Measurements from ENCODE around the gene ATG16L1. TPM values are rescaled to one million over a fixed set of nuclear protein-coding genes. Genes with fewer than 3 reads are reported as not detected.

The ATG16L1 gene
- total and polyA plus RNA-seq, 4 experiments from 2014 or later: 12.3 to 89.4 (median 50.5) TPM

DNA sequence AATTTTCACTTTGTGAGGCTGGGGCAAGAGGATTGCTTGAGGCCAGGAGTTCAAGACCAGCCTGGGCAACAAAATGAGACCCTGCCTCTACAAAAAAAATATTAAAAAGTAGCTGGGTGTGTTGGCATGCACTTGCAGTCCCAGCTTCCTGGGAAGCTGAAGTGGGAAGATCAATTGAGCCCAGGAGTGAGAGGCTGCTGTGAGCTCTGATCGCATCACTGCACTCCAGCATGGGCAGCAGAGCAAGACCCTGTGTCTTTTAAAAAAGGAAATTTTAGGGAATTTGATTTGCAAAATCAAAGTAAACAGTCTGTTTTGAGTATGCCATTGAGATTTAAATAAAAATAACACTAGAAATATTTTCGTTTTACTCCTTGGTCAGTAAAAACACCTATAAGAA is 27.4 kb downstream of the ATG16L1 start:
- no peak overlapping the region for H3K4me3 Mint-ChIP-seq
- no peaks in the 10 kb centered on the region for H3K9me3 Mint-ChIP-seq
- Histone ChIP-seq H3K4me3 (ENCODE audit: low read length in 2 of 2) (no peak overlapping the region), H3K9me3 (ENCODE audit: control insufficient read depth in 1 of 2, low read length in 2 of 2) (no peaks in the 10 kb centered on the region), H3K36me3 (ENCODE audit: insufficient read depth, low read length) (peaks cover 91% of the 10 kb centered on the region), H3K4me1 (ENCODE audit: insufficient read depth, low read length) (no peaks in the 10 kb centered on the region), H3K27ac (ENCODE audit: low read depth, low read length) (no peak overlapping the region), H3K27me3 (ENCODE audit: insufficient read depth, low read length) (no peaks in the 10 kb centered on the region)
- ChIA-PET CTCF (ENCODE audit: partially characterized antibody) (interaction anchor here (0.6 to 1.0 kb wide), 2 partner anchors 26 to 225 kb away, joined by 3 to 4 read pairs; no protein-coding TSS in a partner anchor), POLR2A (ENCODE audit: partially characterized antibody) (interaction anchor here (1.2 to 1.4 kb wide), 4 partner anchors 11 to 28 kb away, joined by 3 to 7 read pairs (median 5); partner anchors contain the start of gene ATG16L1)
- no peaks in the 10 kb centered on the region for H3K27me3 Mint-ChIP-seq
- H3K36me3 Mint-ChIP-seq: peaks cover 74 to 90% of the 10 kb centered on the region in 2 donors
- DNase-seq: no peak
- peak overlapping the region in 2 of 7 donors; percentile 29 to 53 for H3K27ac Mint-ChIP-seq
- intact Hi-C loops (cut with micrococcal nuclease): no loop called here
- peaks cover 14 to 27% (median 23%) of the 10 kb centered on the region in 4 donors for H3K4me1 Mint-ChIP-seq

DNA sequence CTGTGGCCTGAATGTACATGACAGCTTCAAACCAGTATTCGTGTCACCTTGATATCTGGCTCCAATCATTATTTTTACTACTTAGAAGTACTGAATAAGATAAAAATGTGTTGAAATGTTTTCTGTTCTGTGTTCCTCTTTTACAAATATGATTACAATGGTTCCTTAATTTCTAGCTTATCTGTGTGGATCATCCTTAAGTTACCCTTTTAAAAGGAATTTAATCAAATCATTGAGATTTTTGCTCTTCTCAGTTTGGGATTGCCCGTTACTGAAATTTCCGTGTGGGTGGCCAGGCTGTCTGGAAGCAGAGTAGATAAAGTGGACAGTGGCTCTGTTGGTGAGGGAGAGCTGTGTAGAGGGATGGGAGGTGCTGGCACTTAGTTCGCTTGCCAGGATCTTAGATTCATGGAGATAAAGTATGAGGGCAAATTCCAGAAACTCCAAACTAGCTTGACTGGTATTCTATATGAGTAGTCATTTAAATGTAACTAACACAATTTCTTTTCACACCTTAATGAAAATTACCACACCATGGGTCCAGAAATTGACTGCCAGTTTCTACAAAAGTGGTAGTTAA is 28.7 kb downstream of the ATG16L1 start:
- Mint-ChIP-seq H3K9me3 (no peaks in the 10 kb centered on the region), H3K36me3 (peaks cover 68 to 84% of the 10 kb centered on the region in 2 donors), H3K27ac (peak overlapping the region in 6 of 7 donors; percentile 35 to 85 (median 62)), H3K27me3 (no peaks in the 10 kb centered on the region), H3K4me1 (peaks cover 13 to 28% (median 19%) of the 10 kb centered on the region in 4 donors), H3K4me3 (no peak overlapping the region)
- ChIA-PET CTCF (ENCODE audit: partially characterized antibody) (interaction anchor here (1.0 kb wide), 2 partner anchors 12 to 13 kb away, joined by 3 read pairs; no protein-coding TSS in a partner anchor), POLR2A (ENCODE audit: partially characterized antibody) (interaction anchor here (1.1 to 1.5 kb wide), 3 partner anchors 10 to 12 kb away, joined by 4 to 6 read pairs (median 4); no protein-coding TSS in a partner anchor)
- Histone ChIP-seq H3K4me3 (ENCODE audit: low read length in 2 of 2) (no peak overlapping the region), H3K9me3 (ENCODE audit: control insufficient read depth in 1 of 2, low read length in 2 of 2) (no peaks in the 10 kb centered on the region), H3K4me1 (ENCODE audit: insufficient read depth, low read length) (no peaks in the 10 kb centered on the region), H3K27me3 (ENCODE audit: insufficient read depth, low read length) (no peaks in the 10 kb centered on the region), H3K36me3 (ENCODE audit: insufficient read depth, low read length) (peaks cover 85% of the 10 kb centered on the region), H3K27ac (ENCODE audit: low read depth, low read length) (no peak overlapping the region)
- intact Hi-C loops (cut with micrococcal nuclease): no loop called here
- DNase-seq: no peak

- H3K4me3 Mint-ChIP-seq: no peak overlapping the region
These were observed 30.1 kb downstream of the ATG16L1 start for GRCh38 chr2:233281553-233281952.

GRCh38 chr2:233281992-233282603 is 30.6 kb downstream of the ATG16L1 start:
- H3K27ac ChIP-seq (ENCODE audit: low read depth, low read length): no peak overlapping the region
- no peaks in the 10 kb centered on the region for H3K27me3 Mint-ChIP-seq
- H3K9me3 ChIP-seq (ENCODE audit: control insufficient read depth in 1 of 2, low read length in 2 of 2): no peaks in the 10 kb centered on the region
- CTCF ChIA-PET (ENCODE audit: partially characterized antibody): interaction anchor here (0.9 to 1.5 kb wide), 2 partner anchors 8 to 14 kb away, joined by 3 to 4 read pairs; no protein-coding TSS in a partner anchor
- peaks cover 14 to 33% (median 19%) of the 10 kb centered on the region in 4 donors for H3K4me1 Mint-ChIP-seq
- no peaks in the 10 kb centered on the region for H3K9me3 Mint-ChIP-seq
- DNase-seq: no peak
- H3K27ac Mint-ChIP-seq: peak overlapping the region in 6 of 7 donors; percentile 43 to 82 (median 58)
- peaks cover 84% of the 10 kb centered on the region for H3K36me3 ChIP-seq (ENCODE audit: insufficient read depth, low read length)
- H3K36me3 Mint-ChIP-seq: peaks cover 62 to 85% of the 10 kb centered on the region in 2 donors
- no peak overlapping the region for H3K4me3 Mint-ChIP-seq
- POLR2A ChIA-PET (ENCODE audit: partially characterized antibody): interaction anchor here (0.8 to 1.9 kb wide), 3 partner anchors 10 to 137 kb away, joined by 3 to 5 read pairs (median 3); no protein-coding TSS in a partner anchor
- H3K4me1 ChIP-seq (ENCODE audit: insufficient read depth, low read length): no peaks in the 10 kb centered on the region
- H3K4me3 ChIP-seq (ENCODE audit: low read length in 2 of 2): no peak overlapping the region
- H3K27me3 ChIP-seq (ENCODE audit: insufficient read depth, low read length): no peaks in the 10 kb centered on the region
- intact Hi-C loops (cut with micrococcal nuclease): no loop called here

More at GRCh38 chr2:233281553-233281952, 30.1 kb downstream of the ATG16L1 start:
- Histone ChIP-seq H3K9me3 (ENCODE audit: control insufficient read depth in 1 of 2, low read length in 2 of 2) (no peaks in the 10 kb centered on the region), H3K27ac (ENCODE audit: low read depth, low read length) (no peak overlapping the region), H3K36me3 (ENCODE audit: insufficient read depth, low read length) (peaks cover 83% of the 10 kb centered on the region), H3K4me1 (ENCODE audit: insufficient read depth, low read length) (no peaks in the 10 kb centered on the region), H3K4me3 (ENCODE audit: low read length in 2 of 2) (no peak overlapping the region), H3K27me3 (ENCODE audit: insufficient read depth, low read length) (no peaks in the 10 kb centered on the region)
- intact Hi-C loops (cut with micrococcal nuclease): no loop called here
- peaks cover 14 to 33% (median 19%) of the 10 kb centered on the region in 4 donors for H3K4me1 Mint-ChIP-seq
- no peaks in the 10 kb centered on the region for H3K27me3 Mint-ChIP-seq
- peaks cover 57 to 83% of the 10 kb centered on the region in 2 donors for H3K36me3 Mint-ChIP-seq
- no peak for DNase-seq
- no peaks in the 10 kb centered on the region for H3K9me3 Mint-ChIP-seq
- peak overlapping the region in 5 of 7 donors; percentile 43 to 82 (median 65) for H3K27ac Mint-ChIP-seq
- CTCF ChIA-PET (ENCODE audit: partially characterized antibody): no interaction called here
- POLR2A ChIA-PET (ENCODE audit: partially characterized antibody): interaction anchor here (1.0 to 1.1 kb wide), 2 partner anchors 13 to 137 kb away, joined by 3 to 4 read pairs; no protein-coding TSS in a partner anchor

- H3K9me3 ChIP-seq (ENCODE audit: control insufficient read depth in 1 of 2, low read length in 2 of 2): no peaks in the 10 kb centered on the region
- no peaks in the 10 kb centered on the region for H3K27me3 Mint-ChIP-seq
- CTCF ChIA-PET (ENCODE audit: partially characterized antibody): interaction anchor here (0.9 kb wide), 1 partner anchor 18 kb away, joined by 3 read pairs; no protein-coding TSS in a partner anchor
- peaks cover 79% of the 10 kb centered on the region for H3K36me3 ChIP-seq (ENCODE audit: insufficient read depth, low read length)
- peaks cover 14 to 23% (median 17%) of the 10 kb centered on the region in 4 donors for H3K4me1 Mint-ChIP-seq
- peak overlapping the region; percentile 8 to 62 (median 47) for H3K27ac Mint-ChIP-seq
- H3K4me3 Mint-ChIP-seq: no peak overlapping the region
- POLR2A ChIA-PET (ENCODE audit: partially characterized antibody): no interaction called here
- no peak overlapping the region for H3K4me3 ChIP-seq (ENCODE audit: low read length in 2 of 2)
- H3K27me3 ChIP-seq (ENCODE audit: insufficient read depth, low read length): no peaks in the 10 kb centered on the region
- H3K27ac ChIP-seq (ENCODE audit: low read depth, low read length): no peak overlapping the region
- H3K36me3 Mint-ChIP-seq: peaks cover 58 to 81% of the 10 kb centered on the region in 2 donors
- no peaks in the 10 kb centered on the region for H3K4me1 ChIP-seq (ENCODE audit: insufficient read depth, low read length)
- intact Hi-C loops (cut with micrococcal nuclease): no loop called here
- no peaks in the 10 kb centered on the region for H3K9me3 Mint-ChIP-seq
- no peak for DNase-seq
These were observed 34.4 kb downstream of the ATG16L1 start for GRCh38 chr2:233285921-233286320.

GRCh38 chr2:233287871-233288270 is 36.4 kb downstream of the ATG16L1 start:
- H3K27ac Mint-ChIP-seq: peak overlapping the region in 4 of 7 donors; percentile 50 to 68 (median 52)
- no peaks in the 10 kb centered on the region for H3K27me3 Mint-ChIP-seq
- no peaks in the 10 kb centered on the region for H3K9me3 Mint-ChIP-seq
- H3K27ac ChIP-seq (ENCODE audit: low read depth, low read length): no peak overlapping the region
- H3K9me3 ChIP-seq (ENCODE audit: control insufficient read depth in 1 of 2, low read length in 2 of 2): no peaks in the 10 kb centered on the region
- DNase-seq: no peak
- no peak overlapping the region for H3K4me3 Mint-ChIP-seq
- H3K36me3 Mint-ChIP-seq: peaks cover 53 to 81% of the 10 kb centered on the region in 2 donors
- H3K36me3 ChIP-seq (ENCODE audit: insufficient read depth, low read length): peaks cover 79% of the 10 kb centered on the region
- H3K4me1 Mint-ChIP-seq: peaks cover 3 to 12% (median 5%) of the 10 kb centered on the region in 4 donors
- H3K4me1 ChIP-seq (ENCODE audit: insufficient read depth, low read length): no peaks in the 10 kb centered on the region
- H3K27me3 ChIP-seq (ENCODE audit: insufficient read depth, low read length): no peaks in the 10 kb centered on the region
- H3K4me3 ChIP-seq (ENCODE audit: low read length in 2 of 2): no peak overlapping the region
- ChIA-PET POLR2A (ENCODE audit: partially characterized antibody) (interaction anchor here (1.4 to 1.7 kb wide), 2 partner anchors 17 to 43 kb away, joined by 4 read pairs; no protein-coding TSS in a partner anchor), CTCF (ENCODE audit: partially characterized antibody) (interaction anchor here (1.8 kb wide), 1 partner anchor 10 kb away, joined by 4 read pairs; no protein-coding TSS in a partner anchor)
- intact Hi-C loops (cut with micrococcal nuclease): no loop called here

DNA sequence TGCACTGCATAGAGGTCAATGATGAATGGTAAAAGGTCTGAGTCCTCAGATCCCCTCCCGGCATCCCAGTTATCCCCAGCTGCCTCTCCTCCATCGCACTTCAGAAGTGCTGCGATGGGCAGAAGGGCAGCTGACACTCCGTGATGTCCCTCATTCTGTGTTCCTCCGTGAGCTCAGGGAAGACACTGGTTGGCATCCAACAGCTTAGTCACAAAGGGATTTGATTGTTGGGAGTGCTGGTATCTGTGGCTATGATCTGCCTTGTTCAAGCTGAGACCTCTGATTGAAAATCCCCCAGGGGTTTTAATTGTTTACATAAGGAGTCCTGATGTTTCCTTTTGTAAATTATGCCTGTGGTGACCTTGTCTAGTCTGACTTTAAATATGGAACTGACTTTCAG is 37.2 kb downstream of the ATG16L1 start:
- Histone ChIP-seq H3K27ac (ENCODE audit: low read depth, low read length) (no peak overlapping the region), H3K4me3 (ENCODE audit: low read length in 2 of 2) (no peak overlapping the region), H3K4me1 (ENCODE audit: insufficient read depth, low read length) (no peaks in the 10 kb centered on the region), H3K36me3 (ENCODE audit: insufficient read depth, low read length) (peaks cover 84% of the 10 kb centered on the region), H3K9me3 (ENCODE audit: control insufficient read depth in 1 of 2, low read length in 2 of 2) (no peaks in the 10 kb centered on the region), H3K27me3 (ENCODE audit: insufficient read depth, low read length) (no peaks in the 10 kb centered on the region)
- Mint-ChIP-seq H3K36me3 (peaks cover 57 to 85% of the 10 kb centered on the region in 2 donors), H3K27ac (peak overlapping the region in 5 of 7 donors; percentile 9 to 82 (median 61)), H3K4me1 (peaks cover 0 to 9% (median 4%) of the 10 kb centered on the region in 4 donors), H3K27me3 (no peaks in the 10 kb centered on the region), H3K4me3 (no peak overlapping the region), H3K9me3 (no peaks in the 10 kb centered on the region)
- intact Hi-C loops (cut with micrococcal nuclease): no loop called here
- ChIA-PET CTCF (ENCODE audit: partially characterized antibody) (no interaction called here), POLR2A (ENCODE audit: partially characterized antibody) (interaction anchor here (1.4 to 1.7 kb wide), 2 partner anchors 18 to 42 kb away, joined by 4 read pairs; no protein-coding TSS in a partner anchor)
- no peak for DNase-seq
